ENCODE data around the gene RAB7A. TPM values are rescaled to one million over a fixed set of nuclear protein-coding genes. Genes with fewer than 3 reads are reported as not detected.
"Not testable (repeated sequence)": the region's sequence is repeated elsewhere in the genome, so short reads cannot be mapped to it uniquely, and the experiment has no call there.

The RAB7A gene
- total and polyA plus RNA-seq, 2 donors (not counting 1 experiment from before 2014, with no cell fraction given): 62.7 to 138 TPM

- intact Hi-C loops (cut with micrococcal nuclease): no loop called here
- no peaks in the 10 kb centered on the region for H3K4me1 Mint-ChIP-seq
Observed at GRCh38 chr3:128825117-128825725, 99.2 kb downstream of the RAB7A start.

GRCh38 chr3:128829087-128829486 lies 103.1 kb downstream of the RAB7A start:
- H3K4me2 ChIP-seq (replicated peaks; ENCODE audit: low read depth, low read length, poor library complexity, severe bottlenecking); H3K4me1 Mint-ChIP-seq; H3K27ac ChIP-seq (ENCODE audit: low read length in 2 of 2); H3K36me3 ChIP-seq (replicated peaks in 1 of 2; ENCODE audit: control extremely low read depth in 1 of 2, control insufficient read depth in 1 of 2, extremely low read depth in 1 of 2, insufficient read depth in 2 of 2, low read length in 1 of 2); POLR2A ChIA-PET; H3K9ac ChIP-seq (ENCODE audit: low read length); H3K27ac Mint-ChIP-seq; H3K4me3 Mint-ChIP-seq; H2AFZ ChIP-seq (ENCODE audit: insufficient read depth, low read depth, low read length, poor library complexity, severe bottlenecking); H3K27me3 Mint-ChIP-seq; H3K4me1 ChIP-seq (ENCODE audit: control insufficient read depth in 2 of 2, insufficient read depth in 2 of 2, low read length in 2 of 2); H4K20me1 ChIP-seq (ENCODE audit: control insufficient read depth, insufficient read depth, low read length, poor library complexity, severe bottlenecking); H3K79me2 ChIP-seq (ENCODE audit: control insufficient read depth, insufficient read depth, low read length); H3K9me3 ChIP-seq (ENCODE audit: control extremely low read depth in 1 of 3, control insufficient read depth in 2 of 3, insufficient read depth in 1 of 3, low read length in 2 of 3); H3K4me3 ChIP-seq (ENCODE audit: control extremely low read depth in 1 of 5, extremely low read depth in 1 of 5, insufficient read depth in 1 of 5, low read depth in 2 of 5, low read length in 4 of 5); ATAC-seq (ENCODE audit: low read depth); CTCF ChIA-PET; H3K27me3 ChIP-seq (replicated peaks in 1 of 4; ENCODE audit: control extremely low read depth in 1 of 4, control insufficient read depth in 3 of 4, insufficient read depth in 4 of 4, low read length in 3 of 4); H3K9me3 Mint-ChIP-seq (ENCODE audit: insufficient read depth); intact Hi-C loops (cut with micrococcal nuclease); DNase-seq: not testable (repeated sequence)
- 100% methylated on average over 5 of the region's 9 CpGs for WGBS (ENCODE audit: insufficient coverage)

More at GRCh38 chr3:128825117-128825725, 99.2 kb downstream of the RAB7A start:
- Histone ChIP-seq H3K4me2 (replicated peaks; ENCODE audit: low read depth, low read length, poor library complexity, severe bottlenecking) (no peak overlapping the region), H3K9ac (ENCODE audit: low read length) (no peak overlapping the region), H3K4me1 (ENCODE audit: control insufficient read depth in 2 of 2, insufficient read depth in 2 of 2, low read length in 2 of 2) (no peaks in the 10 kb centered on the region), H3K9me3 (ENCODE audit: control extremely low read depth in 1 of 3, control insufficient read depth in 2 of 3, insufficient read depth in 1 of 3, low read length in 2 of 3) (no peaks in the 10 kb centered on the region), H3K79me2 (ENCODE audit: control insufficient read depth, insufficient read depth, low read length) (no peaks in the 10 kb centered on the region), H3K4me3 (ENCODE audit: control extremely low read depth in 1 of 5, extremely low read depth in 1 of 5, insufficient read depth in 1 of 5, low read depth in 2 of 5, low read length in 4 of 5) (no peak overlapping the region), H3K27ac (ENCODE audit: low read length in 2 of 2) (no peak overlapping the region), H4K20me1 (ENCODE audit: control insufficient read depth, insufficient read depth, low read length, poor library complexity, severe bottlenecking) (no peaks in the 10 kb centered on the region), H3K27me3 (replicated peaks in 1 of 4; ENCODE audit: control extremely low read depth in 1 of 4, control insufficient read depth in 3 of 4, insufficient read depth in 4 of 4, low read length in 3 of 4) (no peaks in the 10 kb centered on the region), H3K36me3 (replicated peaks in 1 of 2; ENCODE audit: control extremely low read depth in 1 of 2, control insufficient read depth in 1 of 2, extremely low read depth in 1 of 2, insufficient read depth in 2 of 2, low read length in 1 of 2) (peaks cover 0 to 8% of the 10 kb centered on the region in 2 experiments), H2AFZ (ENCODE audit: insufficient read depth, low read depth, low read length, poor library complexity, severe bottlenecking) (no peak overlapping the region)
- CTCF ChIA-PET: interaction anchor here (1.0 kb wide), 1 partner anchor 21 kb away, joined by 3 read pairs; no protein-coding TSS in a partner anchor
- POLR2A ChIA-PET: interaction anchor here (0.6 kb wide), 1 partner anchor 11 kb away, joined by 11 read pairs; no protein-coding TSS in a partner anchor
- no peaks in the 10 kb centered on the region for H3K9me3 Mint-ChIP-seq (ENCODE audit: insufficient read depth)
- ATAC-seq (ENCODE audit: low read depth) (no peak), DNase-seq (no peak)
- no peak overlapping the region for H3K4me3 Mint-ChIP-seq
- WGBS (ENCODE audit: insufficient coverage): 93% methylated on average over 4 of the region's 4 CpGs
- no peaks in the 10 kb centered on the region for H3K27me3 Mint-ChIP-seq
- no peak for TF ChIP-seq CTCF (IDR thresholded peaks at IDR 0.05)
- TF ChIP-seq EZH2 (IDR thresholded peaks at IDR 0.05; ENCODE audit: borderline replicate concordance, insufficient read depth, low read depth, low read length, poor library complexity, severe bottlenecking): no peak
- no peak overlapping the region for H3K27ac Mint-ChIP-seq

- H3K27ac Mint-ChIP-seq; DNase-seq; H3K9ac ChIP-seq (ENCODE audit: low read length); H3K9me3 Mint-ChIP-seq (ENCODE audit: insufficient read depth); H3K4me3 Mint-ChIP-seq; CTCF ChIA-PET; H2AFZ ChIP-seq (ENCODE audit: insufficient read depth, low read depth, low read length, poor library complexity, severe bottlenecking); H3K4me3 ChIP-seq (ENCODE audit: control extremely low read depth in 1 of 5, extremely low read depth in 1 of 5, insufficient read depth in 1 of 5, low read depth in 2 of 5, low read length in 4 of 5); intact Hi-C loops (cut with micrococcal nuclease); H3K36me3 ChIP-seq (replicated peaks in 1 of 2; ENCODE audit: control extremely low read depth in 1 of 2, control insufficient read depth in 1 of 2, extremely low read depth in 1 of 2, insufficient read depth in 2 of 2, low read length in 1 of 2); POLR2A ChIA-PET; H3K27ac ChIP-seq (ENCODE audit: low read length in 2 of 2); H3K4me1 ChIP-seq (ENCODE audit: control insufficient read depth in 2 of 2, insufficient read depth in 2 of 2, low read length in 2 of 2); H3K27me3 ChIP-seq (replicated peaks in 1 of 4; ENCODE audit: control extremely low read depth in 1 of 4, control insufficient read depth in 3 of 4, insufficient read depth in 4 of 4, low read length in 3 of 4); H3K27me3 Mint-ChIP-seq; ATAC-seq (ENCODE audit: low read depth); H3K4me2 ChIP-seq (replicated peaks; ENCODE audit: low read depth, low read length, poor library complexity, severe bottlenecking); H3K79me2 ChIP-seq (ENCODE audit: control insufficient read depth, insufficient read depth, low read length); H3K9me3 ChIP-seq (ENCODE audit: control extremely low read depth in 1 of 3, control insufficient read depth in 2 of 3, insufficient read depth in 1 of 3, low read length in 2 of 3); H4K20me1 ChIP-seq (ENCODE audit: control insufficient read depth, insufficient read depth, low read length, poor library complexity, severe bottlenecking); H3K4me1 Mint-ChIP-seq: not testable (repeated sequence)
- WGBS (ENCODE audit: insufficient coverage): 88% methylated on average over 6 of the region's 7 CpGs
Observed at GRCh38 chr3:128829925-128830625, 104.1 kb downstream of the RAB7A start.

Measured in B cell (primary cell).